GM12878 (cell line): ENCODE data around the gene NR6A1. TPM values are rescaled to one million over a fixed set of nuclear protein-coding genes. Genes with fewer than 3 reads are reported as not detected.

Source experiments
- BRCA1 ChIP-seq: IDR thresholded peaks from 2 replicates; pipeline ENCODE4 v1.6.1; 2011; ENCODE audit warnings: low read depth, low read length, improper control_type of control experiment
- CEBPB ChIP-seq, 2 experiments: fragments of 150-350 bp in 1 of 2; IDR thresholded peaks; 2 replicates each; pipeline ENCODE4 v1.6.1; 2012 to 2014; ENCODE audit warnings: low read depth in 2 of 2, low read length in 2 of 2, borderline replicate concordance in 1 of 2, inconsistent platforms in 1 of 2
- HDGF ChIP-seq: fragments of 450-650 bp; IDR thresholded peaks from 2 replicates; pipeline ENCODE4 v1.6.1; 2016; ENCODE audit warnings: antibody characterized with exemption
- KLF5 ChIP-seq: fragments of 450-650 bp; IDR thresholded peaks from 2 replicates; pipeline ENCODE4 v1.6.1; 2014; ENCODE audit warnings: mild to moderate bottlenecking; ENCODE audit not compliant: partially characterized antibody
- LARP7 ChIP-seq: fragments of 450-650 bp; IDR thresholded peaks from 2 replicates; pipeline ENCODE4 v1.6.1; 2017; ENCODE audit warnings: mild to moderate bottlenecking
- SMC3 ChIP-seq: IDR thresholded peaks from 2 replicates; pipeline ENCODE4 v1.6.1; 2011; ENCODE audit warnings: low read length, improper control_type of control experiment, borderline replicate concordance
- YY1 ChIP-seq: IDR thresholded peaks from 2 replicates; pipeline ENCODE4 v1.6.1; 2011; ENCODE audit warnings: low read depth, mild to moderate bottlenecking, low read length
- ZNF24 ChIP-seq: fragments of 450-650 bp; IDR thresholded peaks from 2 replicates; pipeline ENCODE4 v1.6.1; 2017; ENCODE audit warnings: antibody characterized with exemption, mild to moderate bottlenecking
- polyA plus RNA-seq, 11 experiments: library from polyadenylated mRNA; depleted of rRNA in 4 of 11; unstranded in 6 of 11; stranded (reverse) in 5 of 11; fragments of >200 nt; fragmentation: Nextera tagmentation in 4 of 11; fragmentation: Illumina TruSeq in 1 of 11; extraction: Ambion mirVana in 4 of 11; extraction: Trizol in 1 of 11; gene quantifications; 1 replicate in 1 of 11; 2 replicates in 10 of 11; pipeline versions ENCODE4 v1.2.1 to v1.2.3, GENCODE V29; 2011 to 2016; ENCODE audit warnings: inconsistent platforms in 2 of 11, missing spikeins in 2 of 11, low read depth in 1 of 11
- total RNA-seq, 4 experiments: library from RNA; depleted of rRNA in 3 of 4; stranded (reverse); fragments of >200 nt in 3 of 4; fragmentation: Illumina TruSeq in 1 of 4; extraction: Trizol in 1 of 4; gene quantifications; 2 replicates each; pipeline versions ENCODE4 v1.2.1 to v1.2.3, GENCODE V29; 2013 to 2021
- TF ChIP-seq, protein P1 (sequence below): IDR thresholded peaks from 2 replicates; pipeline ENCODE4 v1.6.1; 2011; ENCODE audit warnings: borderline replicate concordance, low read depth, mild to moderate bottlenecking, moderate library complexity, low read length; ENCODE audit not compliant: insufficient read depth, poor library complexity, severe bottlenecking
- TF ChIP-seq, protein P2 (sequence below): fragments of 450-650 bp; IDR thresholded peaks from 2 replicates; pipeline ENCODE4 v1.6.1; 2017; ENCODE audit warnings: mild to moderate bottlenecking, low read depth, inconsistent platforms; ENCODE audit not compliant: poor library complexity, severe bottlenecking

NR6A1 gene
- total and polyA plus RNA-seq, 10 of the 15 experiments (the other 5 are each of a cell fraction or from before 2014, with no cell fraction given): 1.2 to 9.2 (median 4.6) TPM

DNA sequence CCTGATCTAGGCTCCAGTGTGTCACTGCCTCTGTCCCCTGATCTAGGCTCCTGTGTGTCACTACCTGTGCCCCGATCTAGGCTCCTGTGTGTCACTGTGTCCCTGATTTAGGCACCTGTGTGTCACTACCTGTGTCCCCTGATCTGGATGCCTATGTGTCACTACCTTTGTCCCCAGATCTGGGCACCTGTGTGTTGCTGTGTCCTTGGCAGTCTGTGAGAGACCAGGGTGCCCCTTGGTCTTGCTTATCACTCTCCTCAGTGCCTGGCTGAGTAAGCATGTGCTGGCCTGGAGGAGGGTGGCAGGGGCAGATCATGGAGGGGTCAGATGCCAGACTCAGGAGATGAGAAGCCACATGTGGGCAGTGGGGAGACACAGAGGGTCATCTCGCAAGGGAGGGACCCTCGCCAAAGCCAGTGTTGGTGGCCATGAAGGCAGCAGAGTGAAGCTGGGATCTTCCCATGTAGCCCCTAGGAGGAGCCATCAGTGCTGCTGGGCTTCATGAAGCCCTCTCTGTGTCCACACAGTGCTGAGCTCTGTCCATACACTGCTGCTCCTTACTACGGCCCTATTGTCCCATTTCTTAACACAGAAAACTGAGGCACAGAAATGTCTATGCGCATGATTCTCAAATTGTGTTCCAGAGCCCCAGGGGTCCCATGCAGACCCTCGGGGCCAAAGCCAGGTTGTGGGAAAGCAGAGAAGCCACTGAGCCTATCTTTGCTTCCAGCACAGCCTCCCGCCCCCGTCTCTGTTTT, 21.3 kb upstream of the NR6A1 start (continued):
- no peak for TF ChIP-seq BRCA1
- TF ChIP-seq CEBPB (IDR thresholded peaks at IDR 0.05; ENCODE audit: borderline replicate concordance in 1 of 2, low read depth in 2 of 2, low read length in 2 of 2): no peak
- TF ChIP-seq SMC3: no peak
- no peak for TF ChIP-seq KLF5
- no peak for TF ChIP-seq ZNF24
- no peak for TF ChIP-seq HDGF
- no peak for TF ChIP-seq YY1
- TF ChIP-seq LARP7: no peak
- TF ChIP-seq, protein P1, sequence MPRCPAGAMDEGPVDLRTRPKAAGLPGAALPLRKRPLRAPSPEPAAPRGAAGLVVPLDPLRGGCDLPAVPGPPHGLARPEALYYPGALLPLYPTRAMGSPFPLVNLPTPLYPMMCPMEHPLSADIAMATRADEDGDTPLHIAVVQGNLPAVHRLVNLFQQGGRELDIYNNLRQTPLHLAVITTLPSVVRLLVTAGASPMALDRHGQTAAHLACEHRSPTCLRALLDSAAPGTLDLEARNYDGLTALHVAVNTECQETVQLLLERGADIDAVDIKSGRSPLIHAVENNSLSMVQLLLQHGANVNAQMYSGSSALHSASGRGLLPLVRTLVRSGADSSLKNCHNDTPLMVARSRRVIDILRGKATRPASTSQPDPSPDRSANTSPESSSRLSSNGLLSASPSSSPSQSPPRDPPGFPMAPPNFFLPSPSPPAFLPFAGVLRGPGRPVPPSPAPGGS: no peak
- TF ChIP-seq, protein P2, sequence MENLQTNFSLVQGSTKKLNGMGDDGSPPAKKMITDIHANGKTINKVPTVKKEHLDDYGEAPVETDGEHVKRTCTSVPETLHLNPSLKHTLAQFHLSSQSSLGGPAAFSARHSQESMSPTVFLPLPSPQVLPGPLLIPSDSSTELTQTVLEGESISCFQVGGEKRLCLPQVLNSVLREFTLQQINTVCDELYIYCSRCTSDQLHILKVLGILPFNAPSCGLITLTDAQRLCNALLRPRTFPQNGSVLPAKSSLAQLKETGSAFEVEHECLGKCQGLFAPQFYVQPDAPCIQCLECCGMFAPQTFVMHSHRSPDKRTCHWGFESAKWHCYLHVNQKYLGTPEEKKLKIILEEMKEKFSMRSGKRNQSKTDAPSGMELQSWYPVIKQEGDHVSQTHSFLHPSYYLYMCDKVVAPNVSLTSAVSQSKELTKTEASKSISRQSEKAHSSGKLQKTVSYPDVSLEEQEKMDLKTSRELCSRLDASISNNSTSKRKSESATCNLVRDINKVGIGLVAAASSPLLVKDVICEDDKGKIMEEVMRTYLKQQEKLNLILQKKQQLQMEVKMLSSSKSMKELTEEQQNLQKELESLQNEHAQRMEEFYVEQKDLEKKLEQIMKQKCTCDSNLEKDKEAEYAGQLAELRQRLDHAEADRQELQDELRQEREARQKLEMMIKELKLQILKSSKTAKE: no peak
